HG03135 (cell line): ENCODE results near the gene XG.
"Not testable (repeated sequence)": the region's sequence is repeated elsewhere in the genome, so short reads cannot be mapped to it uniquely, and the experiment has no call there.

Experiments used
- ATAC-seq: cut with Tn5 transposase; IDR thresholded peaks from one replicate; pipeline ENCODE4 v1.9.1; 2021; ENCODE audit warnings: mild to moderate bottlenecking, moderate library complexity; ENCODE audit not compliant: unreplicated experiment

The XG gene

GRCh38 chrX:2812161-2812907 is 60.5 kb downstream of the XG start:
- not testable (repeated sequence) for ATAC-seq

GRCh38 chrX:2817036-2817435 is 65.2 kb downstream of the XG start:
- ATAC-seq, result no peak

GRCh38 chrX:2819345-2820135 is 67.7 kb downstream of the XG start:
- no peak for ATAC-seq

- ATAC-seq, result no peak
Observed at GRCh38 chrX:2820136-2820771, 68.4 kb downstream of the XG start.

- no peak for ATAC-seq
Observed at GRCh38 chrX:2823795-2824386, 72.1 kb downstream of the XG start.

GRCh38 chrX:2824886-2825285 is 73.0 kb downstream of the XG start:
- no peak for ATAC-seq

GRCh38 chrX:2828344-2828958 is 76.6 kb downstream of the XG start, which contains the start of gene GYG2:
GYG2 (plus strand) TSS chrX:2828930; CDS start chrX:2830189, 1,259 bp downstream.
- no peak for ATAC-seq

- no peak for ATAC-seq
Observed at GRCh38 chrX:2828959-2829411, 77.1 kb downstream of the XG start.

- no peak for ATAC-seq
Observed at GRCh38 chrX:2829469-2830246, 77.8 kb downstream of the XG start.

GRCh38 chrX:2831471-2832228 is 79.8 kb downstream of the XG start:
- no peak for ATAC-seq

- ATAC-seq, result no peak
Observed at GRCh38 chrX:2837961-2838360, 86.1 kb downstream of the XG start.

- no peak for ATAC-seq
Observed at GRCh38 chrX:2840961-2841360, 89.1 kb downstream of the XG start.

- ATAC-seq, result no peak
Observed at GRCh38 chrX:2841537-2841936, 89.7 kb downstream of the XG start.

GRCh38 chrX:2846992-2847391 is 95.2 kb downstream of the XG start:
- no peak for ATAC-seq

- ATAC-seq, result no peak
Observed at GRCh38 chrX:2848871-2849301, 97.0 kb downstream of the XG start.

- no peak for ATAC-seq
Observed at GRCh38 chrX:2854918-2855317, 103.1 kb downstream of the XG start.

GRCh38 chrX:2855761-2856160 is 103.9 kb downstream of the XG start:
- ATAC-seq, result no peak

GRCh38 chrX:2857566-2857965 is 105.7 kb downstream of the XG start:
- no peak for ATAC-seq

- no peak for ATAC-seq
Observed at GRCh38 chrX:2859197-2859797, 107.5 kb downstream of the XG start.
